Activated CD4-positive, alpha-beta T cell treated with anti-CD3 and anti-CD28 coated beads, Interleukin-2, amount 10 ng/mL, durations not matched to agents 24 days and 14 days (primary cell): ENCODE measurements around the gene LDLRAD4. TPM values are rescaled to one million over a fixed set of nuclear protein-coding genes. Genes with fewer than 3 reads are reported as not detected.

Source experiments
- DNase-seq: peaks from one replicate; pipeline ENCODE4 v3.0.0; 2022
- H3K27ac Mint-ChIP-seq: one replicate; pipeline ENCODE4 v1.8.0; 2022; ENCODE audit warnings: mild to moderate bottlenecking, mixed read lengths
- H3K27me3 Mint-ChIP-seq: one replicate; pipeline ENCODE4 v1.8.0; 2022; ENCODE audit warnings: mixed read lengths
- H3K36me3 Mint-ChIP-seq: one replicate; pipeline ENCODE4 v1.8.0; 2022; ENCODE audit warnings: low read depth, mild to moderate bottlenecking, mixed read lengths
- H3K4me1 Mint-ChIP-seq: one replicate; pipeline ENCODE4 v1.8.0; 2021; ENCODE audit warnings: mixed read lengths
- H3K4me3 Mint-ChIP-seq: one replicate; pipeline ENCODE4 v1.8.0; 2022; ENCODE audit warnings: mild to moderate bottlenecking, moderate library complexity, mixed read lengths
- H3K9me3 Mint-ChIP-seq: one replicate; pipeline ENCODE4 v1.8.0; 2021; ENCODE audit warnings: mixed read lengths
- intact Hi-C: fragments of 100-400 bp; cut with micrococcal nuclease; formaldehyde crosslinking; loops from one replicate; pipeline ENCODE4 v1.15.1; 2023
- total RNA-seq: library from RNA; stranded (reverse); gene quantifications from 2 replicates; pipeline ENCODE4 v1.2.3, GENCODE V29; 2022

Gene LDLRAD4
- total RNA-seq, 1 donor from 2014 or later = 36.5 TPM

DNA sequence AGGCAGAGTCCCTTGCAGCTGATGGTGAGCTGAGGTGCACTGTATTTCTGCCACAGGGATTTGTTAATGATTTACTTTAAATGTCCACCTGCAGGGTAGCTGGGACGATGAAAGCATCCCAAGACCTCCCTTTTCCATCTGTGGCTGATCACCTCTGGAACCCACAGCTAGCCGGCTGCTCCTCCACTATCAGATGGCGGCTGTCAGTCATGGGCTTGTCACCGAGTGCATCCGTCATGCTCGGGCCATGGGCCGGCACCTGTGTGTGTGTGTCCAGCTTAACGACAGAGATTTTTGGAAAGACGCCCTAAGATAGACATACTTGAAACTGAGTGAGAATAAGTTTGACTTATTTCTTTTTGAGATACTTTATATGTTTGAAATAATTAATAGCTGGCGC is 272.6 kb downstream of the LDLRAD4 start:
- Mint-ChIP-seq H3K4me1 (peaks cover 7% of the 10 kb centered on the region), H3K9me3 (no peaks in the 10 kb centered on the region), H3K27me3 (no peaks in the 10 kb centered on the region), H3K4me3 (no peak overlapping the region), H3K27ac (no peak overlapping the region), H3K36me3 (peaks cover 20% of the 10 kb centered on the region)
- DNase-seq = no peak
- intact Hi-C loops = no loop called here

- Mint-ChIP-seq H3K4me1 (peaks cover 7% of the 10 kb centered on the region), H3K36me3 (peaks cover 21% of the 10 kb centered on the region)
Measured at GRCh38 chr18:13492314-13492713, 273.8 kb downstream of the LDLRAD4 start.

GRCh38 chr18:13493079-13493478 is 274.5 kb downstream of the LDLRAD4 start:
- DNase-seq = no peak
- Mint-ChIP-seq H3K27me3 (no peaks in the 10 kb centered on the region), H3K36me3 (peaks cover 27% of the 10 kb centered on the region), H3K4me3 (no peak overlapping the region), H3K9me3 (no peaks in the 10 kb centered on the region), H3K27ac (no peak overlapping the region), H3K4me1 (peaks cover 6% of the 10 kb centered on the region)
- intact Hi-C loops = no loop called here

More at GRCh38 chr18:13492314-13492713, 273.8 kb downstream of the LDLRAD4 start:
- no peak for DNase-seq
- intact Hi-C loops = no loop called here
- no peaks in the 10 kb centered on the region for H3K27me3 Mint-ChIP-seq
- no peak overlapping the region for H3K27ac Mint-ChIP-seq
- H3K4me3 Mint-ChIP-seq = no peak overlapping the region
- H3K9me3 Mint-ChIP-seq = no peaks in the 10 kb centered on the region

GRCh38 chr18:13493725-13494124 is 275.2 kb downstream of the LDLRAD4 start:
- Mint-ChIP-seq H3K4me1 (peaks cover 2% of the 10 kb centered on the region), H3K27me3 (no peaks in the 10 kb centered on the region), H3K27ac (no peak overlapping the region), H3K9me3 (no peaks in the 10 kb centered on the region), H3K4me3 (no peak overlapping the region), H3K36me3 (peaks cover 31% of the 10 kb centered on the region)
- intact Hi-C loops = no loop called here
- DNase-seq = no peak

GRCh38 chr18:13494871-13495445 is 276.4 kb downstream of the LDLRAD4 start:
- DNase-seq = no peak
- Mint-ChIP-seq H3K4me3 (no peak overlapping the region), H3K4me1 (peaks cover 5% of the 10 kb centered on the region), H3K9me3 (peaks cover 9% of the 10 kb centered on the region), H3K36me3 (peaks cover 41% of the 10 kb centered on the region), H3K27ac (no peak overlapping the region), H3K27me3 (no peaks in the 10 kb centered on the region)
- intact Hi-C loops = no loop called here

GRCh38 chr18:13495961-13496360 is 277.4 kb downstream of the LDLRAD4 start:
- H3K27ac Mint-ChIP-seq = no peak overlapping the region
- H3K4me1 Mint-ChIP-seq = peaks cover 8% of the 10 kb centered on the region
- H3K4me3 Mint-ChIP-seq = no peak overlapping the region
- peaks cover 9% of the 10 kb centered on the region for H3K9me3 Mint-ChIP-seq
- H3K27me3 Mint-ChIP-seq = no peaks in the 10 kb centered on the region
- no peak for DNase-seq
- peaks cover 41% of the 10 kb centered on the region for H3K36me3 Mint-ChIP-seq
- intact Hi-C loops = no loop called here

DNA sequence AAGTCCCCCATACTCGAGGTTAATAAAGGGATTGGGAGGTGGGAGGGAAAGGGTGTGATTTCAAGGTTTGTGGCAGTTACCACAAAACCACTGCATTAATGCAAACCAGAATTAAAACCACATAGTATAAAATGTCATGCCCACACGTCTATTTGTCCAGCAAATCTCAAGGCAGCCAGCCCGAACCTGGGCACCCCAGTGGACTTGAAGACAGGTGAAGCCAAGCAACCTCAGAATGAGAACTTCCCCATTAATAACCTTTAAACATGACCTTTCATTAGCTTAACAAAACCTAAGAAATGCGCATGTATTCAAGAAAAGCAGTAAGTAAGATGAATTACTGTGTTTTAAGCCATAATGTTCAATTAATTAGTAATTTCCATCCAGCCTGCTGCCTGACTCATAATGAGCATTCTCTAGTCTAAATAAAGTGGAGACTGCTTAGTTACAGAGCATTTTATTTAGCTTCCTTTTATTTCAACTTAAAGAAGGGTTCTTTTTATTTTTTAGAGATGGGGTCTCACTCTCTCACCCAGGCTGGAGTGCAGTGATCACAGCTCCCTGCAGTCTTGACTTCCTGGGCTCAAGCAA is 278.2 kb downstream of the LDLRAD4 start:
- Mint-ChIP-seq H3K27me3 (no peaks in the 10 kb centered on the region), H3K9me3 (peaks cover 9% of the 10 kb centered on the region), H3K27ac (no peak overlapping the region), H3K4me3 (no peak overlapping the region), H3K36me3 (peaks cover 37% of the 10 kb centered on the region), H3K4me1 (peaks cover 13% of the 10 kb centered on the region)
- no peak for DNase-seq
- intact Hi-C loops = no loop called here

GRCh38 chr18:13499803-13500202 is 281.2 kb downstream of the LDLRAD4 start:
- H3K27me3 Mint-ChIP-seq = no peaks in the 10 kb centered on the region
- DNase-seq = no peak
- peaks cover 25% of the 10 kb centered on the region for H3K4me1 Mint-ChIP-seq
- no peak overlapping the region for H3K4me3 Mint-ChIP-seq
- H3K36me3 Mint-ChIP-seq = peaks cover 32% of the 10 kb centered on the region
- no peak overlapping the region for H3K27ac Mint-ChIP-seq
- H3K9me3 Mint-ChIP-seq = peaks cover 9% of the 10 kb centered on the region
- intact Hi-C loops = loop anchor here (5.0 kb wide), 2 partner anchors 118 to 283 kb away; partner anchors contain the start of gene LDLRAD4

- peaks cover 25% of the 10 kb centered on the region for H3K4me1 Mint-ChIP-seq
- peaks cover 9% of the 10 kb centered on the region for H3K9me3 Mint-ChIP-seq
- H3K4me3 Mint-ChIP-seq = no peak overlapping the region
- peak; percentile 66 for DNase-seq
- H3K27me3 Mint-ChIP-seq = no peaks in the 10 kb centered on the region
- H3K36me3 Mint-ChIP-seq = peaks cover 31% of the 10 kb centered on the region
- intact Hi-C loops = loop anchor here (5.0 kb wide), 2 partner anchors 118 to 283 kb away; partner anchors contain the start of gene LDLRAD4
- H3K27ac Mint-ChIP-seq = no peak overlapping the region
Measured at GRCh38 chr18:13500227-13500865, 281.8 kb downstream of the LDLRAD4 start.

DNA sequence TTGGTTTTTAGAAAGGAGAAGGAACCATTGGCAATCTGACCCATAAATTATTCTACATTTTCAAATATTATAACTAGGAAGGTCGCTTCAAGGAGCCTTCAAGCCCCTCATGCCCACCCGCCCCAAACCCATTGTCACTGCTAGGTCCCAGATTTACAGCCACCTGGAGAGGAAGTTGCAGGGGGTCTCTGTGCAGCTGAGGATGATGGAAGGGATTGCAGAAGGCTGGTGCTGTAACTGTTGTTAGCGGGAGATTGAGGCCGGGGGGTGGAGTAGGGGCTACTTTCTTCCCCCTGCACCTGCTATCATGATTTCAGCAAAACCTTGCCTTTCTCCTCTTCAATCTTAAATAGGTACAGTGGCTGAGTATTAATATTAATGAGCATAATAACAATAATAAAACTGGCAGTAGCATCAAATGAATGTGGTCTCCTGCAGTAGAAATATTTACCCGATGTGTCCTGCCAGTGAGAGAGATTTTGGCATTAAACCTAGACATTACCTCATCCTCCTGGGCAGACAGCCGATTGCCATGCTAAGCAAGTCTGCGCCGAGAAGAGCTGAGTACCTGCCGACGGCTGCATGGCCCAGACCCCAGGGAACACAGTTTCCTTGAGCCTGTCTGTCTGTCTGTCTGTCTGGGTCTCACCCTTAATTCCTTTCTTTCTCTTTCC is 282.4 kb downstream of the LDLRAD4 start:
- Mint-ChIP-seq H3K9me3 (peaks cover 9% of the 10 kb centered on the region), H3K27ac (no peak overlapping the region), H3K4me3 (no peak overlapping the region), H3K36me3 (peaks cover 30% of the 10 kb centered on the region), H3K27me3 (no peaks in the 10 kb centered on the region), H3K4me1 (peaks cover 30% of the 10 kb centered on the region)
- no peak for DNase-seq
- intact Hi-C loops = loop anchor here (5.0 kb wide), 2 partner anchors 119 to 284 kb away; partner anchors contain the start of gene LDLRAD4

- no peak for DNase-seq
- Mint-ChIP-seq H3K27ac (no peak overlapping the region), H3K4me3 (no peak overlapping the region), H3K4me1 (peaks cover 32% of the 10 kb centered on the region), H3K36me3 (peaks cover 29% of the 10 kb centered on the region), H3K9me3 (peaks cover 9% of the 10 kb centered on the region), H3K27me3 (no peaks in the 10 kb centered on the region)
- intact Hi-C loops = loop anchor here (5.0 kb wide), 2 partner anchors 119 to 284 kb away; partner anchors contain the start of gene LDLRAD4
Measured at GRCh38 chr18:13501543-13501887, 283.0 kb downstream of the LDLRAD4 start.

DNA sequence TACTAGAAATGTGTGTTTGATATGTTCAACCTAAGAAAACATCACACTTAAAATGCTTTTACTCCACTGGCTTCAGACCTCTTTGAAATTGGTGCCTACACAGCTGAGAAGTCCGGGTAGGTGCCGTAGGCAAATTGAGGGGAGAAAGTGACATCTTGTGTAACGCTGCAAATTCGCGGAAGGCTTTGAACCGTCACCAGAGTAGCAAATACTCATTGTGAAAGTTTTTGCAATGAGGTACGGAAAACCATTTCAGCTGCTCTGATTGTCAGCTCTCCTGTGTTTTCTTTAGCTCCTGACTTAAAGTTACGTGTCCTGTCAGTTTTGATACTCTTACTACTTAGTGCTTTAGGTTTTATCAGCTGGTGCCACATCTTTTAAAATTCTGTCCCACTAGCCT is 283.3 kb downstream of the LDLRAD4 start:
- peaks cover 9% of the 10 kb centered on the region for H3K9me3 Mint-ChIP-seq
- intact Hi-C loops = loop anchor here (5.0 kb wide), 2 partner anchors 120 to 285 kb away; partner anchors contain the start of gene LDLRAD4
- peaks cover 32% of the 10 kb centered on the region for H3K4me1 Mint-ChIP-seq
- DNase-seq = peak; percentile 80
- peaks cover 29% of the 10 kb centered on the region for H3K36me3 Mint-ChIP-seq
- H3K4me3 Mint-ChIP-seq = no peak overlapping the region
- peak overlapping the region; percentile 56 for H3K27ac Mint-ChIP-seq
- H3K27me3 Mint-ChIP-seq = no peaks in the 10 kb centered on the region

- Mint-ChIP-seq H3K27me3 (no peaks in the 10 kb centered on the region), H3K9me3 (peaks cover 9% of the 10 kb centered on the region), H3K27ac (peak overlapping the region; percentile 35), H3K4me1 (peaks cover 32% of the 10 kb centered on the region), H3K36me3 (peaks cover 25% of the 10 kb centered on the region), H3K4me3 (peak overlapping the region; percentile 20)
- peak; percentile 62 for DNase-seq
- intact Hi-C loops = loop anchor here (5.0 kb wide), 2 partner anchors 120 to 285 kb away; partner anchors contain the start of gene LDLRAD4
Measured at GRCh38 chr18:13502585-13502984, 284.0 kb downstream of the LDLRAD4 start.

GRCh38 chr18:13503836-13504235 is 285.3 kb downstream of the LDLRAD4 start:
- Mint-ChIP-seq H3K27ac (no peak overlapping the region), H3K36me3 (peaks cover 15% of the 10 kb centered on the region), H3K4me1 (peaks cover 32% of the 10 kb centered on the region), H3K9me3 (peaks cover 9% of the 10 kb centered on the region), H3K27me3 (no peaks in the 10 kb centered on the region), H3K4me3 (no peak overlapping the region)
- intact Hi-C loops = loop anchor here (5.0 kb wide), 2 partner anchors 122 to 287 kb away; partner anchors contain the start of gene LDLRAD4
- no peak for DNase-seq
